IPS-18c (cell line): ENCODE measurements around the gene RASA2.
"Not testable (repeated sequence)": the region's sequence is repeated elsewhere in the genome, so short reads cannot be mapped to it uniquely, and the experiment has no call there.

Source experiments
- H3K4me3 ChIP-seq: 2 replicates; pipeline ENCODE4 v1.7.0; 2013; ENCODE audit warnings: low read depth, mild to moderate bottlenecking, low read length, moderate library complexity; ENCODE audit not compliant: insufficient read depth
- H3K9me3 ChIP-seq: one replicate; pipeline ENCODE4 v1.6.1; 2013; ENCODE audit warnings: mild to moderate bottlenecking, low read length, moderate library complexity; ENCODE audit not compliant: control insufficient read depth, insufficient read depth

The RASA2 gene

DNA sequence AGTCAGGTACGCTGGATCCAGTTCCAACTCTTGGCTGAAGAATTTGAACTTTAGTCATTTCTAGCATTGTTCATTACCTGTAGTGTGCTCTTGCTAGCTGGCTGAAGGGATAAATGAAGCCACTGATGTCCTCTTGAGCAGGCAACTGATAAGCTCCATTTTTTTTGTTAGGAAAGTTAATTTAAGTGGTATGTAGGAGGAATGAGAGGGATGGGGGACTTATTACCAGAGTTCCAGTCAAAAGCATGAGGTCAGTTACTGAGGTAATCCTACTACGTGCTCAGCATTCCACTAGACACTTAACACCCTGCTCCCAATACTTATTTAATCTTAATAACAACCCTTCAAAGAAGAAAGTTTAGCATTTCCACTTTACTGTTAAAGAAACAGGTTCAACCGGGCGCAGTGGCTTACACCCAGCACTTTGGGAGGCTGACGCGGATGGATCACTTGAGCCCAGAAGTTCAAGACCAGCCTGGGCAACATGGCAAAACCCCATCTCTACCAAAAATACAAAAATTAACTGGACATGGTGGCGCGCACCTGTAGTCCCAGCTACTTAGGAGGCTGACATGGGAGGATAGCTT, 2.0 kb upstream of the RASA2 start:
- no peaks in the 10 kb centered on the region for H3K9me3 ChIP-seq
- no peak overlapping the region for H3K4me3 ChIP-seq

GRCh38 chr3:141485641-141486495, 959 bp upstream of the RASA2 start:
- Histone ChIP-seq H3K4me3 (peak overlapping the region; percentile 40), H3K9me3 (no peaks in the 10 kb centered on the region)

DNA sequence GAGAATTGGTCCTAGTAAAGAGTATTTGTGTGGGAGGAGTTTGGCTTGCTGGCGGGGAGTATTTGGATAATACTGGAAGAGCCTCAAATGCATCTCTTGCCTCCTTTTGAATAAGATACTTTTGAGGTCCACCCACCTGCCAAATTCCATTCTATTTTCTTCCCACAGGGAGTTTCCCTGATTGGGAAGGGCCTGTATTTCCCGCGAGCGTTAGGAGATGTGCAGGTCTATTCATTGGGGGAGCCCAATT, 406 bp upstream of the RASA2 start:
- Histone ChIP-seq H3K9me3 (no peaks in the 10 kb centered on the region), H3K4me3 (peak overlapping the region; percentile 40; the same call in 1 of the 2 replicates)

GRCh38 chr3:141487521-141488252, 860 bp downstream of the RASA2 start:
- Histone ChIP-seq H3K9me3 (no peaks in the 10 kb centered on the region), H3K4me3 (peak overlapping the region; percentile 89)

DNA sequence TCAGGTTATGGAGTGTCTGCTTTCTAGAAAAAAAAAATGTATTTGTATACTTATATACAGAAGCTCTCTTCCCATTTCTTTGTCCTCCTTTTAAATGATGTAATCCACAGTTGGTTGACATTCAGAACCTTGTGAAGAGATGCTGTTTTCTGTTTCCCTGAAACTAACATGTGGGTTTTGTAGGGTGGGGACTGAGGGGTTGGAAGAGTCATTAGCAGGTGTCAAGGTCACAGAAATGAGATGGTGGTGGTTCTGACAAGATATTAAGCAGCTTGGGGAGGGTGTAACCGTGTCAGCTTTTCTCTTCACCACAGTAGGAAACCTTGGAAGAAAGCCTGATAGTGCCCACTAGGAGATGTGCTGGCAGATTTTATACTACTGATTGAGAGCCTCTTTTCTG, 2.4 kb downstream of the RASA2 start:
- no peak overlapping the region for H3K4me3 ChIP-seq
- H3K9me3 ChIP-seq, result no peaks in the 10 kb centered on the region

DNA sequence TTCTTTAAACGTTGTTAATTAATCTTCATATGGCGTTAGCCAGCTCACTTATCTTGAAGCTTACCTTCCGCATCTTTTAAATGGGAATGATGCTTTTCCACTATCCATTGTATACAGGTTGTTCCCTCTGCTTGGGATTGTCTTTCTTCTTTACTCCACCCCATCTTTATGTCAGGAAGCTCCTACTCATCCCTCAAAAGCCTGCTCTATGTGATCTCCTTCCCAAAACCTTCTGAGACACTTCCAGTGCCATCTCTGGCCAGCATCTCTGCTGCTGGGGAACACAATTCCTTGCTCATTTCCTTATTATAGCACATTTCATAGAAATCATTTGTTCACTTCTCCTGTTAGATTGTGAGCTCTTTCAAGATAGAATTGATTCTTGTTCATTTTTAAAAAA, 4.3 kb downstream of the RASA2 start:
- no peak overlapping the region for H3K4me3 ChIP-seq
- H3K9me3 ChIP-seq, result no peaks in the 10 kb centered on the region

- no peak overlapping the region for H3K4me3 ChIP-seq
- H3K9me3 ChIP-seq, result no peaks in the 10 kb centered on the region
These were observed 5.1 kb downstream of the RASA2 start for GRCh38 chr3:141491929-141492328.

- H3K9me3 ChIP-seq, result no peaks in the 10 kb centered on the region
- no peak overlapping the region for H3K4me3 ChIP-seq
These were observed 6.4 kb downstream of the RASA2 start for GRCh38 chr3:141493184-141493583.

DNA sequence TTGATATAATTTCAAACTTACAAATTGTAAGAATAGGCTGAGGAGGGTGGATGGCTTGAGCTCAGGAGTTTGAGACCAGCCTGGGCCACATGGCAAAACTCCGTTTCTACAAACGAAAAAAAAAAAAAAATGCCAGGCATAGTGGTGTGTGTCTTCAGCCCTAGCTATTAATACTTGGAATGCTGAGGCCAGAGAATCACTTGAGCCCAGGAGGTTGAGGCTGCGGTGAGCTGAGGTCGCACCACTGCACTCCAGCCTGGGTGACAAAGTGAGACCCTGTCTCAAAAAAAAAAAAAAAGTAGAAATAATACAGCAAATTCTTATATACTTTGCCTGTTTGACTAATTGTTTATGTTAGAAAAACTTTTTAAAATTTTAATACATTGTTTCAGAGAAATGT, 10.8 kb downstream of the RASA2 start:
- not testable (repeated sequence) for H3K9me3 ChIP-seq

DNA sequence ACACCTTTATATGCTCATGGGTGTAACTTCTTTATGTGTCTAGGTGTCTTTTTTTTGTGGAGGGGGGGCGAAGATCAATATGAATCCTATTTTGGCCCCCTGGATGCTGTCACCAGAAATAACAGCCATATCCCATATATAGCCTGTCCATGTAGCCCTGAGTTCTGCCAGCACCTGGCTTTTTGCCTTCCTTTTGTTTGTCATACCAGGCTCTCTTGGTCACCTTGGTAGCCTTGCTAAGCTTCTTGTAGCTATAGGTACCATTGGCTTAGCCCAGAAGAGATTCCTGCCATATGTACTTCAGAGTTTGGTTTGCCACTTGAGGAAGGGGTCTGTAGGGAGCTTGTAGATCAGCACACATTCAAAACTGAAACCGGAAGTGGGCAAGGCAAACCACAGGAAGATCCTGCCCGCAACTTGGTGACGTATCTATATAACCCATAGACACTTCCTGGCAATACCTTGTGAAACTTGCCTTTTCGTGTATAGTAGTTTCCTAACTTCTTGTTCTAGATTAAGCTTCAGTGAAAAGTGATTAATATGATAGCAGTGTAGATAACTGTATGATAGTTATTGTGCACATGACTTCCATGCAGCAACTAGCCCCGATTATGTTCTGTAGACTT, 11.9 kb downstream of the RASA2 start:
- H3K4me3 ChIP-seq, result no peak overlapping the region
- no peaks in the 10 kb centered on the region for H3K9me3 ChIP-seq

More for the DNA sequence above, 10.8 kb downstream of the RASA2 start:
- not testable (repeated sequence) for H3K4me3 ChIP-seq

- H3K4me3 ChIP-seq, result no peak overlapping the region
These were observed 12.5 kb downstream of the RASA2 start for GRCh38 chr3:141499284-141499683.

DNA sequence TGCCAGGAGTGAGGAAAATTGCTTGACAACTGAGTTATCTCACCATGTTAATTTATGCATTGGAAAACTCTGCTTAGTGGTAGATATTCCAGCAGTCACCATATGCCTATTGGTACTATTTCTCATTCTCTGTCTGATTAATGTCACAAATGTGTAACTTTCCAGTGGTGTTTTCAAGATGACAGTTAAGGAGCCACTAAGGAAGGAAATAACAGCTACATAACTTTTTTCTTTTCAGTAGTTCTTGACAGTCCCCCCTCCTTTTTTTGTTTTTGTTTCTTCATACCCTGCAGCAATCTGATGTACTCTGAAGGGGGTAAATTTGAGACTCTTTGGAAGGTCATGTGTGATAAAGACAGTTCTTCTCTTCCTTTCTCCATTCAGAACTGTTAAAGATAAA, 13.1 kb downstream of the RASA2 start:
- H3K9me3 ChIP-seq, result no peaks in the 10 kb centered on the region
- no peak overlapping the region for H3K4me3 ChIP-seq

More at GRCh38 chr3:141499284-141499683, 12.5 kb downstream of the RASA2 start:
- no peaks in the 10 kb centered on the region for H3K9me3 ChIP-seq

DNA sequence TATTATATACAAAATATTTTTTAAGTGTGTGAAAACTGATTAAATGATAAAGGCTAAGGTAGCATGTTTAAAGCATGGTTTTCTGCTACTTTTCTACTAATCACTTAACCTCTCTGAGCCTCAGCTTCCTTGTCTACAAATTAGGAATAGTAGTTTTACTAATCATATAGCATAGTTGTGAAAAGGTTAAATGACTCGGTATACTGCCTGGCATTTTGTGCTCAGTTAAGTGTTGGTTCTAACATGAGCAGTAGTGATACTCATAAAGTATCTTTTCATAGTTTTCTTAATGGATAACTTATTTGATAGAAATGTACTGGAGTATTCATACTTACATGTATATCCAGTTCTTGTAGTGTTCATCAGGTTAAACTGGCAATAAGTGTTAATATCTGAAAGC, 13.6 kb downstream of the RASA2 start:
- Histone ChIP-seq H3K4me3 (no peak overlapping the region), H3K9me3 (no peaks in the 10 kb centered on the region)

DNA sequence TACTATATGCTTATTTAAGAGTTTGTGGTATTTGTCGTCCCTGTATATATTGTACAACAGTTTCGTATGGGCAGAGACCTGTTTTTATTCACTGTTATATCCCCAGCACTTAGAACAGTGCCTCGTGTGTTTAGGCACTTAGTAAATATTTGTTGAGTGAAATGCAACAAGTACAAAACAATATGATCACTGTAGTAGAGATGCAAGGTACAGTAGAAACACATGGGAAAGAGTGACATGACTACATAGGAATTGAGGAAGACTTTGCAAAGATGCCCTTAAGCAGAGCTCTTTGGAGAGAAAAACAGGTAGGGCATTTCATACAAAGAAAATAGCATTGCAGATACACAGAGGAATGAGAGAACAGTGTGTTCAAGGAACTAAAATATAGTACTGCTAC, 18.3 kb downstream of the RASA2 start:
- Histone ChIP-seq H3K9me3 (no peaks in the 10 kb centered on the region), H3K4me3 (no peak overlapping the region)

GRCh38 chr3:141506071-141506470, 19.2 kb downstream of the RASA2 start:
- no peaks in the 10 kb centered on the region for H3K9me3 ChIP-seq
- H3K4me3 ChIP-seq, result no peak overlapping the region

DNA sequence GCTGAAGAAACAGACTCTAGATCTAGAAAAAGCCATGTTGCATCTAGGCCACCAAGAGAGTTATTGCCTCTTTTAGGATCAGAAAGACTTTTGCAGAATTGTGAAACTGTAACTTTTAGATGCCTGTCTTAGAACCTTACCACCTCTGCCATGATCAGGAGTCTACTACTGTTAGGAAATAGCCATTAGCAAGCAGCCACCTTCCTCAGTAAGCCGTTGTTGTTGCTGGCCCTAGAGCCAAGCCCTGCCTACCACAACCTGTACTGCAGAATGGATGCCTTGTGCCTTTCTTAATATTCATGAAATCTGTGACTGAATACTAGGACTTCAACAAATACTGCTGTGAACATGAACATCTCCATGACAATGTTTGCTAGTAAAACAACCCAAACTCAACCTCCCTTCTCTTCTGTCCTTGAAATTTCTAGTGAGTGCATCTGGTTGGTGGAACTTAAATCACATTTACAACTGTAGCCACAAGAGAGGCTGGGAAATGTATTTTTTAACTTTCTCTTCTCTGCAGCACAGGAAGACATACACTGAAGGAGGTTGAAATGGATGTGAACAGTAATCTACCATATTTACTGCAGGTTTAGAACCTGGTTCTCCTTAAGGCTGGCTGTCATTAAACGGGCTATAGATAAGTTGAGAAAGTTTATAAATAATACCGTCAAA, 20.7 kb downstream of the RASA2 start:
- H3K9me3 ChIP-seq, result no peaks in the 10 kb centered on the region
- no peak overlapping the region for H3K4me3 ChIP-seq

DNA sequence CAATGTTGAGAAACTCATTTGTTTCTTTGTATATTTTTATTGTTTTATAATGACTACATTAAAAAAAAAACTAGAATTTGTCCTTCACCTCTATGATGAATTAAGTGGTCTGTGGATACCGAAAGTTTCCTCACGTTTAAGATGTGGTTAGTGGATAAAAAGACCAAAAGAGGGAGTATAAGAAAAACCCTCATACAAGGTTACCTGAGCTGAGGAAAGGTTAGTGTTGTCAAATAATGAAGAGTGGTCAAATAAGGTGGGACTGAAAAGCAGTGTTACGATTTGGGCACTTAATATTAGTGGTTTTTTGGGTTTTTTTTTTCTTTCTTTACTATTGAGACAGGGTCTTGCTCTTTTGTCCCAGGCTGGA, 21.2 kb downstream of the RASA2 start:
- Histone ChIP-seq H3K9me3 (no peaks in the 10 kb centered on the region), H3K4me3 (no peak overlapping the region)
